ENCODE results near the gene SLC35D3. TPM values are rescaled to one million over a fixed set of nuclear protein-coding genes. Genes with fewer than 3 reads are reported as not detected.

Gene SLC35D3
- total and polyA plus RNA-seq, 10 donors: not detected

GRCh38 chr6:136920216-136920615 lies 1.9 kb upstream of the SLC35D3 start:
- H3K4me3 ChIP-seq: peak overlapping the region in 6 of 8 donors; percentile 44 to 74 (median 54)
- intact Hi-C loops (cut with DNase I; ENCODE audit: low total_unique reads): no loop called here
- 12 to 28% (median 18%) methylated on average over 6 of the region's 6 CpGs for WGBS, 5 donors
- H3K27me3 ChIP-seq (replicated peaks in 1 of 7): peaks cover 11 to 70% (median 58%) of the 10 kb centered on the region in 7 donors
- peaks cover 0 to 22% (median 3%) of the 10 kb centered on the region in 6 donors for H3K36me3 ChIP-seq
- DNase-seq: no peak
- H3K9me3 ChIP-seq: no peaks in the 10 kb centered on the region
- TF ChIP-seq POLR2A (IDR thresholded peaks at IDR 0.05) (no peak), POLR2AphosphoS5 (IDR thresholded peaks at IDR 0.05) (no peak)
- TF ChIP-seq, protein P1, sequence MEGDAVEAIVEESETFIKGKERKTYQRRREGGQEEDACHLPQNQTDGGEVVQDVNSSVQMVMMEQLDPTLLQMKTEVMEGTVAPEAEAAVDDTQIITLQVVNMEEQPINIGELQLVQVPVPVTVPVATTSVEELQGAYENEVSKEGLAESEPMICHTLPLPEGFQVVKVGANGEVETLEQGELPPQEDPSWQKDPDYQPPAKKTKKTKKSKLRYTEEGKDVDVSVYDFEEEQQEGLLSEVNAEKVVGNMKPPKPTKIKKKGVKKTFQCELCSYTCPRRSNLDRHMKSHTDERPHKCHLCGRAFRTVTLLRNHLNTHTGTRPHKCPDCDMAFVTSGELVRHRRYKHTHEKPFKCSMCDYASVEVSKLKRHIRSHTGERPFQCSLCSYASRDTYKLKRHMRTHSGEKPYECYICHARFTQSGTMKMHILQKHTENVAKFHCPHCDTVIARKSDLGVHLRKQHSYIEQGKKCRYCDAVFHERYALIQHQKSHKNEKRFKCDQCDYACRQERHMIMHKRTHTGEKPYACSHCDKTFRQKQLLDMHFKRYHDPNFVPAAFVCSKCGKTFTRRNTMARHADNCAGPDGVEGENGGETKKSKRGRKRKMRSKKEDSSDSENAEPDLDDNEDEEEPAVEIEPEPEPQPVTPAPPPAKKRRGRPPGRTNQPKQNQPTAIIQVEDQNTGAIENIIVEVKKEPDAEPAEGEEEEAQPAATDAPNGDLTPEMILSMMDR (IDR thresholded peaks at IDR 0.05 in 8 of 11, conservative IDR thresholded peaks at IDR 0.05 in 3 of 11): no peak
- H3K27ac ChIP-seq: no peak overlapping the region
- peaks cover 31 to 45% (median 42%) of the 10 kb centered on the region in 6 donors for H3K4me1 ChIP-seq

- peaks cover 0 to 16% (median under 1%) of the 10 kb centered on the region in 6 donors for H3K36me3 ChIP-seq
- H3K27ac ChIP-seq: no peak overlapping the region
- peaks cover 31 to 45% (median 42%) of the 10 kb centered on the region in 6 donors for H3K4me1 ChIP-seq
- peak overlapping the region; percentile 40 to 74 (median 52) for H3K4me3 ChIP-seq
- 2 to 5% (median 3%) methylated on average over 35 to 37 of the region's 37 CpGs for WGBS, 5 donors
- no peak for DNase-seq
- H3K9me3 ChIP-seq: no peaks in the 10 kb centered on the region
- no peak for TF ChIP-seq POLR2AphosphoS5 (IDR thresholded peaks at IDR 0.05)
- no peak for TF ChIP-seq POLR2A (IDR thresholded peaks at IDR 0.05)
- TF ChIP-seq, protein P1 (IDR thresholded peaks at IDR 0.05 in 8 of 11, conservative IDR thresholded peaks at IDR 0.05 in 3 of 11): no peak
- peaks cover 11 to 70% (median 58%) of the 10 kb centered on the region in 7 donors for H3K27me3 ChIP-seq (replicated peaks in 1 of 7)
- intact Hi-C loops (cut with DNase I; ENCODE audit: low total_unique reads): no loop called here
Observed at GRCh38 chr6:136920671-136921380, 1.3 kb upstream of the SLC35D3 start.

DNA sequence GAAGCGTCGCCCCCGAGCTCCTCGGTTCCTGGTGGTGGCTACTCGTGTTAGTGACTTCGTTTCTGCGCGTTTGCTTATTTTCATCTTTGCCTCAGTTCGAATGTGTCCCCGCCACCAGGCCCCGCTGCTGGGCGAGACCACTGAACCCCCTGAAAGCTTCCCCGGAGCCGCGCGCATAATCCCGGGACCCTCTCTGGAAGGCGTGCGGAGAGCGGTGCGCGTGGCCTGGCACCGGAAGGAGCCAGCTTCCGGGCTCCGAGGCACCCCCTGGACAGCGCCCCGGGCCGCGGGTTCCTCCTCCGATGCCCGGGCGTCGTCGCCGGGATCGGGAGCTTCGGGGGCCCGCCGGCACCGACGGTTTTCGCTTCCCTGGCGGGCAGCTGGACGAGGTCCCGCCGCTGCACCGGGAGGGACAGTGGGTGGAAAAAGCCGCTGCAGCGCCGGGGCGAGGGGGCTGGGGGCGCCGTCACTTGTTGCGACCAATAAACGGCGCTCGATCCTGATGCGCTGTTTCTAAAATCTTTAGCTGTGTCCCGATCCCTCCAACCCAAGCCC lies 643 bp upstream of the SLC35D3 start:
- Histone ChIP-seq H3K4me3 (peak overlapping the region; percentile 40 to 74 (median 52)), H3K27ac (no peak overlapping the region), H3K27me3 (replicated peaks in 1 of 7) (peaks cover 11 to 73% (median 58%) of the 10 kb centered on the region in 7 donors), H3K36me3 (peaks cover 0 to 11% (median 0%) of the 10 kb centered on the region in 6 donors), H3K9me3 (no peaks in the 10 kb centered on the region), H3K4me1 (peaks cover 31 to 45% (median 42%) of the 10 kb centered on the region in 6 donors)
- no peak for DNase-seq
- 1 to 7% (median 1%) methylated on average over 29 to 59 of the region's 59 CpGs for WGBS, 5 donors
- intact Hi-C loops (cut with DNase I; ENCODE audit: low total_unique reads): no loop called here
- no peak for TF ChIP-seq POLR2A (IDR thresholded peaks at IDR 0.05)
- peak in 1 of 3 donors; percentile 22 for TF ChIP-seq POLR2AphosphoS5 (IDR thresholded peaks at IDR 0.05)
- TF ChIP-seq, protein P1 (IDR thresholded peaks at IDR 0.05 in 8 of 11, conservative IDR thresholded peaks at IDR 0.05 in 3 of 11): no peak

GRCh38 chr6:136922685-136923006 lies 545 bp downstream of the SLC35D3 start:
- 0 to 10% (median 2%) methylated on average over 2 to 29 of the region's 29 CpGs for WGBS, 5 donors
- no peaks in the 10 kb centered on the region for H3K36me3 ChIP-seq
- TF ChIP-seq, protein P1 (IDR thresholded peaks at IDR 0.05 in 8 of 11, conservative IDR thresholded peaks at IDR 0.05 in 3 of 11): peak in 1 of 11 experiments; percentile 20
- no peak for TF ChIP-seq POLR2AphosphoS5 (IDR thresholded peaks at IDR 0.05)
- peak overlapping the region; percentile 40 to 74 (median 52) for H3K4me3 ChIP-seq
- H3K4me1 ChIP-seq: peaks cover 31 to 45% (median 42%) of the 10 kb centered on the region in 6 donors
- no peak overlapping the region for H3K27ac ChIP-seq
- peaks cover 11 to 73% (median 58%) of the 10 kb centered on the region in 7 donors for H3K27me3 ChIP-seq (replicated peaks in 1 of 7)
- H3K9me3 ChIP-seq: no peaks in the 10 kb centered on the region
- intact Hi-C loops (cut with DNase I; ENCODE audit: low total_unique reads): no loop called here
- DNase-seq: no peak

Data from spleen (tissue), 11 donors.